AG09309 (cell line): ENCODE measurements around the gene NDUFS4.

Source experiments
- DNase-seq: peaks from one replicate; pipeline ENCODE4 v3.0.0-alpha.2; 2010; ENCODE audit warnings: low read depth
- H3K4me3 ChIP-seq: 2 replicates; pipeline ENCODE4 v1.5.1; 2011; ENCODE audit warnings: mild to moderate bottlenecking, low read depth, low read length, moderate library complexity; ENCODE audit not compliant: control insufficient read depth
- CTCF ChIP-seq: IDR thresholded peaks from 2 replicates; pipeline ENCODE4 v1.5.1; 2011; ENCODE audit warnings: mild to moderate bottlenecking, low read depth, low read length, inconsistent platforms; ENCODE audit not compliant: insufficient read depth, control insufficient read depth; ENCODE audit errors: missing control alignments

NDUFS4 gene

GRCh38 chr5:53568871-53569270 is 8.4 kb downstream of the NDUFS4 start:
- no peak for TF ChIP-seq CTCF
- peak; percentile 17 for DNase-seq
- no peak overlapping the region for H3K4me3 ChIP-seq

GRCh38 chr5:53569453-53569852 is 9.0 kb downstream of the NDUFS4 start:
- TF ChIP-seq CTCF, result no peak
- no peak for DNase-seq
- H3K4me3 ChIP-seq, result no peak overlapping the region

GRCh38 chr5:53571403-53571802 is 11.0 kb downstream of the NDUFS4 start:
- H3K4me3 ChIP-seq, result no peak overlapping the region
- TF ChIP-seq CTCF, result no peak
- no peak for DNase-seq

GRCh38 chr5:53575101-53575500 is 14.7 kb downstream of the NDUFS4 start:
- H3K4me3 ChIP-seq, result no peak overlapping the region
- no peak for DNase-seq
- no peak for TF ChIP-seq CTCF

GRCh38 chr5:53575831-53576230 is 15.4 kb downstream of the NDUFS4 start:
- H3K4me3 ChIP-seq, result no peak overlapping the region
- no peak for DNase-seq
- no peak for TF ChIP-seq CTCF

- no peak for TF ChIP-seq CTCF
- H3K4me3 ChIP-seq, result no peak overlapping the region
- no peak for DNase-seq
These were observed 16.2 kb downstream of the NDUFS4 start for GRCh38 chr5:53576674-53577073.

- TF ChIP-seq CTCF, result no peak
- DNase-seq, result no peak
- no peak overlapping the region for H3K4me3 ChIP-seq
These were observed 18.4 kb downstream of the NDUFS4 start for GRCh38 chr5:53578854-53579253.
